Measurements from ENCODE around the gene FRAS1. TPM values are rescaled to one million over a fixed set of nuclear protein-coding genes. Genes with fewer than 3 reads are reported as not detected.
"Not testable (repeated sequence)": the region's sequence is repeated elsewhere in the genome, so short reads cannot be mapped to it uniquely, and the experiment has no call there.

The FRAS1 gene
- total RNA-seq, 1 donor from 2014 or later, result 0.13 TPM

DNA sequence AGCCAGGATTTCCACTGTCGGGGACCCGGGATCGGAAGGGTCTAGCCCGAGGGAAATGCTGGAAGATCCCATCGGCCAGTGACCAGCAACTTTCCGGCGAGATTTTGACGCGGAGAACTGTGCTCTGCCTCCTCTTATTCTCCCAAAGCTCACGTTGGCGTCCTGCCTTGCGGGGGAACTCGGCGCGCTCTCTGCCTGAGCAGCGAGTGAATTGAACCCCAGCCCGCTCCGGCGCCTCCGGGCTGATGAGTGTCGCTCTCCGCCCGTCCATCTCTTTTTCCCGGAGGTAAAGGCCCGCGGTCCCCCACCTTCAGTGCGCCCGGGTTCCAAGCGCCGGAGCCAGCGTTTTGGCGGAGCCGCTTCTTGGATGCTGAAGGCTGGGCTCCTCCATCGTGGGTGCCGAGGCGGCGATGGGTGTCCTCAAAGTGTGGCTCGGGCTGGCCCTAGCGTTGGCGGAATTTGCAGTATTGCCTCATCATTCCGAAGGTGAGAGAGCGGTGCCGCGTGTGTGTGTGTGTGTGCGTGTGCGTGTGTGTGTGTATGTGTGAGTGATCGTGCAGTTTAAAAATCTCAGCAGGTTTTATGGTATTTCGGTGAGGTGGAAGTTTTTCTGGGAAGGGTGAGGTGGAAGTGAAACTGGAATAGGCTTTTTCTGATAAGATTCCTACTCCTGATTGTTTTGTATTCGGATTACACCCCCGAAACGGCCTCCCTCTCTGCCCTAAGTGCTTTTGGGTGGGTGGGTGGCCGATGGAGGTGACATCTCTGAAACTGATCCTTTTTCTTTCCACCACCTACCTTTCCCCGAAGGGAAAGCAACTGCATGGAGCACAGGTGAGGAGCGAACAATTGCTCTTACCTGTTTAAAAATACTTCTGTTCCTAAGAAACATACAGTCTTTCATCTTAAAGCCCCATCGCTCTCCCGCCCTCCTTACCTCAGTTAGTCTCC lies 752 bp downstream of the FRAS1 start:
- DNase-seq (ENCODE audit: low read depth in 2 of 2), result peak in 1 of 2 donors; percentile 21

DNA sequence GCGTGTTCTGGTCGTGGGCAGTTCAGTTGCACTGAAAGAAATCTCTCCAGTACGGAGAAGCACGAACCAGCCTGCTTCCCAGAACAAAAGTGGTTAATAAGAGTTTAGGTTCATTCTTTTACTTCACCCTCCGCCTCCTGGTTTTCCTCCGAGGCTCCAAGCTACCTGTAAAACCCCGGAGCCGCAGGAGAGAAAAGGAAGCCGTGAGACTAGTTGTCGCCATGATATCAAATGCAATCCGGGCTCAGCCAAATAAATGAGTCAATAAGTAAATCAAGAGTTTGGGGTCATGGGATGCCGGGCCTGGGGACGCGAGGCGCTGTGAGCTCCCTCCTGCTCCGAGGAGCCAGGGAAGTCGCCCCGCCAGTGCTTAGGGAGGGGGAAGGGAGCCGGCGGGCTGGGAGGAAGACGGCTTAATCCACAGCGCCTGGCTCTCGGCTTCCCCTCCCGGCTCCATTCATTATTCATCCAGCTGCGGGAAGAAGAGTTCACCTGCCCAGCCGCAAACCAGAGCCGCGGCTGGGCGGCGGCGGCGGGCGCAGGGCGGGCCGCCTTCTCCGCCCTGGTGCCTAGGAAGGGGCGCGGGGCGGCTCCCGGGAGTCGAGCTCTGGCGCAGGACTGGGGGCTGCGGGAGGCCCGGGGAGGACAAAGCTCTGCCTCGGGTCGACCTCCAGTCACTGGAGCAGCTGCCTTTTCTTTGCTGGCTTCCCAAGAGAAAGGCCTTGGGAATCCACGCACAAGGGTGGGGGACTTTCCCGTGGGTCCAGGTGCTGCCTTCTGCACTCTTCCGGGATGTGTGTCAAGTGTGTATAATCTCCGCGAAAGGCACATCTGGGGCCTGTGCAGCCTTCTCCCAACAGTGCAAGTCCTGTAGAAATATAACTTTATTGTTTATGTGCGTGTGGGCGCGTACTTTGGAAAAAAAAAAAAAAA lies 1.7 kb downstream of the FRAS1 start:
- DNase-seq (ENCODE audit: low read depth in 2 of 2), result peak in 1 of 2 donors; percentile 22

DNA sequence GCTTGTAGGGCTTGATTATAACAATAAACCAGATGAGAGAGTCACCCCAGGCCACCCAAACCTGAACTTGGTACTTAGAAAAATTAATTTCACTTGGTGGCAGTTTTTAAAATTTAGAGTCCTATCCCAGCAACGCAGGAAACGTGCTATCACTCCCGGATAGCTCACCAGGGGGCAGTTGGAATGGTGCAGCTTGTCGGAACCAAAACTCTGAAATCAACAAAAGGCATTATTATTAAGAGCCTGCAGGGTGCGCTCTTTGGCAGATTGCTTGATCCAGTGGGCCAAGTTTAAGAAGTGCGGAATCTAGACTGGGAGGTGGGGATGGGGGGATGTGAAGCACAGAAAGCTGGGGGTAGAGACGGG lies 2.4 kb downstream of the FRAS1 start:
- peak; percentile 28 to 76 for DNase-seq (ENCODE audit: low read depth in 2 of 2)

DNA sequence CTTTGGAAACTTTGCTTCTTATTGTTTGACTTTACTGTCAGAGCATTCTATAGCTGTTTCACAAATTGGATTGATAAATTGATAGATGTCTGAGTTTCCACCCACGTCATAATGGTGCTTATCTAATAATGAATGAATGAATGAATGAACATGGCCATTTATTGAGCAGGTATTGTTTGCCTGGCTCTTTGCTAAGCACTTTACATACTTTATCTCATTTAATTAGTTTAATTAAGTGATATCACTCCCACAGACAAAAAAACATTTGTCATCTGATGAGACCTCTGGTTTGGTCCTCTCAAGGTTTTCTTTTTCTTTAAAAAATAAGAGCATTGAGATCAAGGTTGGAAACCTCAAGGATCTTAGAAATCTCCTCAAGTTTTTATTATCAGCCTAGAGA lies 2.8 kb downstream of the FRAS1 start:
- no peak for DNase-seq (ENCODE audit: low read depth in 2 of 2)

DNA sequence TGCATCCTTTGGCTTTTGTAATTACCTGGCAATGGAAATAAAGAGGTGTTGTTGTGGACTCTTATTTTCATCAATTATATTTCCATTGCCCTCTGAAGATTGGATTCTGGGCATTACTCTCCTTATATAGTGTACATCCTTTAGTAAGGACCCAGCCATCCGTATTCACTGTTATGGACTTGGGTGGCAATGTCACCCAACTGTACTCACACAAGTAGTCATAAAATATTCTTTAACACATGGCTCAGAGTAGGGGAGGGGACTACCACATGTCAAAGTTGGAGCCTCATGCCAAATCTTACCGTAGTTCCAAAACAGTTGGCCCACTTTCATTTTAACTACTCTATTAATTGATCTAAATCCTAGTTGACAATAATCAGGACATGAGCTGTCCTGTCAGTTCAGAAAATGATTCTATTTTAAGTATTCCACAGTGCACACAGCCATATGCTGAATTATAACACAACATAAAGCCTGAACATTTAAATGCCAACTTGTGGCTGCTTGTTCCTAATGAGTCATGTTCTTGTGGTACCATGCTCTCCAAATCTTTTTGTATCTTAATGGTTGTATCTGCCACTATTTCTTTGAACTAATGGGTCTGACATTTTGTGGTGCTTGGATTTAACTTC lies 4.9 kb downstream of the FRAS1 start:
- DNase-seq (ENCODE audit: low read depth in 2 of 2), result no peak

DNA sequence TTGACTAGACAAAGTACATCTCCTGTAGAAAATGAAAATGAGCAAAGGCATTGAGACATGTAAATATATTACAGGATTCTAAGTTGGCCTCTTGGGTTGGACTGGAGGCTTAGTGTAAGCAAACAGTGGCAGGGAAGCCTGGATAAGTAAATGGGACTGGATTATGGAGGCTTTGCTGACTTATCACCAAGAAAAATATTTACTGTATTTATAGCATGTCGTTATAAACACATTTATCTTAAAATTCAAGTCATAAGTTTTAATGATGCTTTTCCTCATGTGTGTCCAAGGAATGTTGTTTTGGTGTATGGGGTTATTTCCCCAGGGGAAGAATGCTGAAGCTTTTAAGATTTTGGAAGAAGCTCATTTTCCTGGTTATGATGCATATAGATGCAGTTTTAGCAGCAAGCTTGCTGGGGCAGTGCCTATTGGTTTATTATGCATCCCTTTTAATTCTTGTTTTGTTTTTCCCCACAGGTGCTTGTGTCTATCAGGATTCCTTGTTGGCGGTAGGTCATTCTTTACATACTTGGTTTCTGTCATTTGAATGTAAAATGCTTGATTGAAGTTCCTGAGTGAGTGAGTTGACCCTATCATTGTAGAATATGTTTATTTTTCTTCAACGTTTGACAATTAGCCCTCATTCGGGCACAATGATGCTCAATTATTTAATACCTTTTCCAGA lies 8.5 kb downstream of the FRAS1 start:
- no peak for DNase-seq (ENCODE audit: low read depth in 2 of 2)

DNA sequence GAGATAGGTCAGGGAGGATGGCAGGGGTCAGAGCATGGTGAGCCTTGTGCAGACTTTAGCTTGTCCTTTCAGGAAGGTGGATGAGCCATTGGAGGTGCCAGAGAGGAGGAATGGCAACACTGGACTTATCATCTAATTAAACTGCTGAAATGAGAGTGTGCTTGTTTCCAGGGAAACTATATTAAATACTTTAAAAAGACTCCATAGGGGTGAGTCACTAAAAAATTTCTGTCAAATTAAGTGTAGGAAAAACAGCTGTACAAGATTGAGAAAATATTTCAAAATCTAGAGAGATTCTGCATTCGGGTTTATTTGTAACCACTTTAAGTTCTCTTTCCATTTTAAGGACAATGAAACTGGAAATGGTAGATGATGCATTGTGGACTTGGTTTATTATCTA lies 11.4 kb downstream of the FRAS1 start:
- DNase-seq (ENCODE audit: low read depth in 2 of 2), result no peak

DNA sequence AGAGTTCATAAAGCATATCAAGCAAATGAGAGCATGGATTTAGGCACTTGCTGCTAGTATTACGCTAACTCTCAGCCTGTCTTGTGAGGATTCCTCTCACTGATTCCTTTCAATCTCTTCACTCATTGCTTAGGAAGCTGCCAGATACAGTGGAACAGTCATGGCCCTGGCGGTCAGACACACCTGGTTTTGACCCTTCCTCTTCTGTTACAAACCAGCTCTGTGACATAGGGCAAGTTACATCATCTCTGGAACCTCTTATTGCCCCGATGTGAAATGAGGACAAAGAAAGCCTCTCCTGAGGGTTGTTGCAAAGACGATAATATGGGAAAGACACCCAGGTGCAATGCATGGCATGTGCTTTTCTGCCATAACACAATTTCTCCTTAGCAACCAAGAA lies 12.2 kb downstream of the FRAS1 start:
- no peak for DNase-seq (ENCODE audit: low read depth in 2 of 2)

DNA sequence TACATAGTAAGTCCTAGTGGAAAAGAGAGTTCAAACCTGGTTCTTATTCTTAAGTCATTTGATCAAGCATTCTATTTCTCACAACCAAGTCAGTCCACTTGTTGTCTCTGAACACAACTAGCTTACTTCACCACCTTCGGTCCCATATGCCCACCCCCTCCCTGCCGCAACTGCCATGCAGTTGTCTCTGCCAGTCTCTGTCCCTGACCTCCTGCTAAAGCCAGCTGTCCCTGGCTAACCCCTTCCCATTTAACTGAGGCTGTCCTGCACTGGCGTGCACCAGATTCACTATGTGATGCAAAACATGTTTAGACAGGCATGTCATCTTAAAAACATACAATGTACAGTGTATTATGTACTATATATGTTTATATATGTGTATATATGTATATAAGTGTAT lies 12.7 kb downstream of the FRAS1 start:
- DNase-seq (ENCODE audit: low read depth in 2 of 2), result no peak

DNA sequence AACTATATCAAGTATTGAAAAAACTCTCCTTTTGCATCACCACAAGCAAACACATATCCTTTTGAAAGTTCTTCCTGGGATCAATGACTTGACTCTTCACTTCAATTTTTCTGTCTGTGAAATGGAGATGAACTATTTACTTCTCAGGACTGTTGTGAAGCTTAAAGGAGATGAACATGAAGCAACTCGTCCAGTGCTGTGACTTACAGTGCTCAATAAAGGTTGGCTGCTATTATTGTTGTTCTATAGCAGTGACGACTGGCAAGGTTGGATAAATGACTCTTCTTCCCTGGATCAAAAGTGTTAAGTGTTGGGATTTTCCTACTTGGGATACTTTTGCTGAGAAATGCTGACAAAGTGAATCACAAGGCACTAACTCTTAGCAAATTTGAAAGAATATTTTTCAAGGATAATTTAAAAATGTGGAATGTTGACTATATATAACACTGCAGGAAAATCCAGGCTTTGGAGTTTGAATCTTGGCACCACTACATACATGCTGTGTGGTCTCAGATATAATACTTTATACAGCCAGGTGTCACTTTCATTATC lies 13.7 kb downstream of the FRAS1 start:
- DNase-seq (ENCODE audit: low read depth in 2 of 2), result no peak

DNA sequence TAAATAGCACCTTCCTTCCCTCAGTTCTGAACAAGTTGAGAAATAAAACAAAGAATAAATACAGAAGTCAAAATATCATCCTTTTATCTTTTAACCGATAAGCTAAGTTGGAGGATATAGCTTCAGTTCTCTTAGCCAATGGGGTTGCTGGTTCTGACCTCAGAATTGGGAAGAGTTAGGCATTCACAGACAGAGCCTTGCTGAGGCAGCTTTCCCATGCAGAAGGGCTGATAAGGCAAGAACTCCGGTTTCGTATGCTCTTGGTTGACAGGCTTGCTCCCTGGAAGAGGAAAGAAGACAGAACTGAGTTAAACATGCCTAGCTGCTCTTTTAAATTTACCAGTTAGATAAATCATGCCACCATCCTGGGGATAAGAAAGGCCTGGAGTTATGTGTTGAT lies 17.6 kb downstream of the FRAS1 start:
- DNase-seq (ENCODE audit: low read depth in 2 of 2), result no peak

DNA sequence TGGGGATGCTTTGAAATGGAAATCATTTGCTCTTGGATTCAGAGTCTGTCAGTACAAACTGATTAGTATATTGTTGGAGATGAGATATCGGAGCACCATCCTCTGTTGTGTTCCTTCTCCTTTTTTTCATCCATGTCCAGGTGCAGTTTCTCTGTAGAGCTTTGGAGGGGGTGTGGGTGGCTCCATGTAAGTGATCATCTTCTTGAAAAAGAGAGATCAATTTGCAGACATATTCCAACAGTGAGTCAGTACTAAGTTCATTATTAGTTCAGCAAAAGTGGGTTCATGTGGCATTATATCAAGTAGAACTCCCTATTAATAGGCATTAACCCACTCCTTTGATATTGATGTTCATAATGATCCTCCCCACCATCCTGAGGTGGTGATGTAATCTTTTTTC lies 18.9 kb downstream of the FRAS1 start:
- no peak for DNase-seq (ENCODE audit: low read depth in 2 of 2)

DNA sequence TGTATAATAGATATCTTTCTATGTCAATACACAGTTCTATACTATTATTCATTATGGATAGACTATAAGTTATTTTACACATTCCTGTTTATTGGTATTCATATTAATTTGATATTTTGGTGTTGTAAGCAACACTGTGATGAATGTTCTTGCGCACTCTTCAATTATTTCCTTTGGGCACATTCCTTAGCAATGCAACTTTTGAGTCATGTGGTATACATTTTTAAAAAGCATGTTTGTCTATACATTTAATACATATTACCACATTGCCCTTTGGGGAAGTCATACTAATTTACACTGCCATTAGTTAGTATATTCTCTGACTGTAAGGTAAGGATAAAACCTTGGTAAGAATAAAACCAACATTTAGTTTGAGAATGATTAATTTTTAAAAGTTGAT lies 21.0 kb downstream of the FRAS1 start:
- no peak for DNase-seq (ENCODE audit: low read depth in 2 of 2)

DNA sequence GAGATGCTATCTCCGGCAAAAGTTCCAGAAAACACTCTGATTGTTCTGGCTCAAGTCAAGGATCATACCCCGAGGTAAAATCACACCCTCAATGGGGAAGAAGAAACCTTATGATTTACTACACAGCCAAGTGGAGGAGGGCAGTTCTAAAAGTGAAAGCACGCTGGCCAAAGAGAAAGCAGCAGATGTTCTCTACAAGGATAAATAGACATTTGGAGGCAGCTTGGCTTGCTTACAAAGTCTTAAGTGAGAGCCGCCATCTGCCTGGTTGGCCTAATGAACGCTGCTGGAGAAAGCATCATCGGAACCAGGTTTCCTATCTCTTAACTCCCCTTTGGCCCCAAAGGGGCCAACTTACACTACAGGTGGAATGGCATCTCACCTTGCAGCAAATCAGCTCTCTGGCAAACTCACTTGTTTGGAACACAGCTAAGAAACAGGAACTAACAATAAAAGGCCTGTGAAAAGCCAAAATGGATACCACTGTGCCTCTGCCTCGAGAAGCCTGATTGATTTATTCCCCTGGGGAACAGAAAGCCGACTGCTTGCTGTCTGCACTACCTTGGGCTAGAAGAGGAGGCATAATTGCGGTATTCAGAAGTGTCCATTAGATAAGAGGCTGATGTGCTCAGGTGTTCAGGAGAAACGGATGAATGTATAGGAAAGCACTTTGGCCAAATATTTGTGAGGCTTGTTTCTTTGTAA lies 22.8 kb downstream of the FRAS1 start:
- DNase-seq (ENCODE audit: low read depth in 2 of 2), result no peak

DNA sequence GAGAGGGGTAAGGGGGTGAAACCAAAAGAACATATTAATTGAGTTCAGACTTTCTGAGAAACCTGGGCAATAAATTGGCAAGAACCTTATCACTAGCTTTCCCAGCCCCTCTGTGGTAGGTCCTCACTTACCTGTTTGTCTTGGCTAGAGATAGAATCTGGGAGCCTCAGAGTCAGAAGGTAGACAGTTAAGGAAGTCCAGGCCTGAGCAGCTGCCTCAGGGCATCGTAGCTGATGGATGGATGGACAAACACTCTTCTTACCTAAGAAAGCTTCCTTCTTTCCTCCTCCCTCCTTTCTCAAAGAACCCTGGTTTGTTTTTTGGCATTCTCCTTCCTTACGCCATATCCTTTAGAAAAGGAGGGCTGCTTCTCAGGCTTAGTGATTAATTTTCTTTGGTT lies 24.4 kb downstream of the FRAS1 start:
- no peak for DNase-seq (ENCODE audit: low read depth in 2 of 2)

DNA sequence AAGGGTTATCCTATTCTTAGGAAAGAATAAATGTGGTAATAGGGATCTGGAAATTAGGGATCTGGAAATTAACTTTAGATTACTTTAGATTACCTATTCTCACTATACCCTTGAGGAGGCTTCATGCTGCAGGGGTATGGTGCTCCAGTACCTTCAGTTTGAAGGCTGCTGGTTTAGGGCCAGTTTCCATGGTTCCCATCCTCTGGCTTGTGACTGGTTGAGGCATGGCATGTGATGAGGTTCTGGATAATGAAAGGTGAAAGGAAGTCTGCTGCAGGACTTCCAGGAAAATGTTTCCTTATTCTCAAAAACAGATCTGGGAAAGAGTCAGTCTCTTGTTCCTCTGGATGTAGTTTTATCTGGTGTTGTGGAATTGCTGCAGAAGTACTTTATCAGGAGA lies 25.9 kb downstream of the FRAS1 start:
- DNase-seq (ENCODE audit: low read depth in 2 of 2), result no peak

DNA sequence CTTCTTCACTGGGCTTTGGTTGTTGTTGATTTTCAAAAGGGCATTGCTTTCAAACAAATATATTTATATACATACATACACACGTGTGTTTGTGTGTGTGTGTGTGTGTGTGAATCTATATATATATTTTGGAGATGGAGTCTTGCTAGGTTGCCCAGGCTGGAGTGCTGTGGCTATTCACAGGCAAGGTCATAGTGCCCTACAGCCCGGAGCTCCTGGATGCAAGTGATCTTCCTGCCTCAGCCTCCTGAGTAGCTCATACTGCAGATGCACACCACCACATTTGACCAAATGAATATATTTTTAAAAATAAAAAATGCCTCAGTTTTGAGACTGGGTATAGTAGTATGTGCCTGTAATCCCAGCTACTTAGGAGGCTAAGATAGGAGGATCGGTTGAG lies 34.4 kb downstream of the FRAS1 start:
- no peak for DNase-seq (ENCODE audit: low read depth in 2 of 2)

DNA sequence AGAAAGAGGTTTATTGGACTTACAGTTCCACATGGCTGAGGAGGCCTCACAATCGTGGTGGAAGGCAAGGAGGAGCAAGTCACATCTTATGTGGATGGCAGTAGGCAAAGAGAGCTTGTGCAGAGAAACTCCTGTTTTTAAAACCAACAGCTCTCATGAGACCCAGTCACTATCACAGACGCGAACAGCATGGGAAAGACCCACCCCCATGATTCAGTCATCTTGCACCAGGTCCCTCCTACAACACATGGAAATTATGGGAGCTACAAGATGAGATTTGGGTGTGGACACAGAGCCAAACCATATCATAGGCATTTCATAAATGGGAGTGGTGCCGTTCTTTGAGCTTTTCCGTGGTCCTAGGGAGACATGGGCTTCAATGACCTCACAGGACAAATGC lies 35.2 kb downstream of the FRAS1 start:
- DNase-seq (ENCODE audit: low read depth in 2 of 2), result not testable (repeated sequence)

DNA sequence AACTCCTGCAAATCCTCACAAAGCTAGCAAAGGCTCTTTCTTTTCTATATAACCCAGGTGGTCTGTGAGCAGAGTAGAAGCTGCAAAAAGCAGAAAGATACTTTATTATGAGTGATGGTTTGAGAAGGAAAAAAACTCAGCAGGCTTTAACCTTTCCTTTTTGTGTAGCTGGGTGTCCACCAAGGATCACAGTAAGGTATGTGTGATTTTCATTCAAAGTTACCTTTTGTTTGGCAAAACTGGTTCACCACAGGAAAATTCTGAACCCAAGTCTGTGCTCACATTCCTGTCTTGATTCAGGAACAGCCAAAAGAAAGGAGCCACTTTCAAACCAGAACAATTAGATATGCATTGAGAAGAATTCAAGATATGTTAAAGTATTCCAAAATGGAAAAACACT lies 35.7 kb downstream of the FRAS1 start:
- DNase-seq (ENCODE audit: low read depth in 2 of 2), result no peak

DNA sequence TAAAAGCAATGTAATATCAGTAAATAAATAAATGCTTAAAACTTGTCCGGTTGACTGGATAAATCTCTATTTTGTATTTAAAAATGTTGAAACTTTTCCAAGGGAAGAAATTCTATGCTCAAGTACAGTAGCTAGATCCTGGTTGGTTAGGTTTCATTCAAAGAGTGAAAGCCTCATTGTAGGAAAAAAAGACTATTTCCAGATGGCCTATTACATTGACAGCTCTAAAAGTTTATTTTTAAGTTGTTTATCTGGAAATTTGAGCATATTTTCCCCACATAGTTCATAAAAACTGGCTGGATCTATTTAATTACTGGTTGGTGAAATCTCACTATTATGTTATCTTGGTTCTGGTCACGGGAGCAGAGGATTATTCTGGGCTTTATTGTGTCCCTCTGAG lies 38.0 kb downstream of the FRAS1 start:
- no peak for DNase-seq (ENCODE audit: low read depth in 2 of 2)

DNA sequence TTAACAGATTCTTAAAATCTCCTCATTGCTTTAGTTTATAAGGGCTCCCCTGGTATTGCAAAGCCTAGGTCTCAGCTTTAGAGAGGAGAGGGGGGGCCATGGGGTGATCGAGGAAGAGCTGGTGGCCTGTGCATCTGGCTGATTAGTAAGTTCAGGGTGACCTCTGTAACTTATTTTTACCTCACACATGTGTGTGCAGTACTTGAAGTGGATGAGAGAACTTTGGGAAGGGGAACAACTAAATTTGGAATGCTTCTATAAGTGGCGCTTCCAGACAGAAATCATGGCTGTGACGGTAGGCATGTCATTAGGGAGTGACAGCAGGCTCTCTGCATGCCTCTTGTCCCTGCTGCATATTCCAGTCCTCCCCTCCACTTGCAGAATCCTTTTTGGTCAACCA lies 41.9 kb downstream of the FRAS1 start:
- DNase-seq (ENCODE audit: low read depth in 2 of 2), result no peak

Data from dermis microvascular lymphatic vessel endothelial cell (primary cell).